ENCODE data around the gene GNAL. TPM values are rescaled to one million over a fixed set of nuclear protein-coding genes. Genes with fewer than 3 reads are reported as not detected.

Gene GNAL
- total RNA-seq, 2 experiments from 2014 or later: not detected

DNA sequence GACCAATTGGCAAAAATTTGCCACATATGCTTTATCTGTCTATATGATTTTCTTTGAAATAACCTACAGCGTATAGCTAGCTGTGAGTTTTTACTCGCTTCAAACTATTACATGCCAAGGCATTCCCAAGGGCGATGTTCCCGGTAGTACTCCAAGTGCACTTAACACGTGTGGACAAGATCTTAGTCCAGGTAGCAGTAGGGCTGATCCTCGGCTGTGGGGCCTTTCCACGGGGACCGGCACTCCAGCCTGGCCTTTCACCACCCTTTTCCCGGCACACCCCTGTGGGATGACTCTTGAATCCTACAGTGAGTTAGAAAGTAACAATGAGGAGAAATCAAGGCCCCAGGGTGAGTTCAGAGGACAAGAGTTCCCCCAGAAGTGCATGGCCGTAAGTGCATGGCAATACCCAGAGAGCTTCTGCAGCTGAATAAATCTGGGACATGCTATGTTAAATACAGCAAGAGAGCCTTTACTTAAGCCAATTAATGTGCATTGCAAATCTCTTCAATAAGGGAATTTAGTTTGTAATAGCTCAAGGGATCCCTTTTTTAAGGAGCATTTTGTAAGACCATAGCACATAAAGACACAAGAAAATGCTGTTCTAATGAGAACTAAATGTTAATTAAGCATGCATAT, 188.6 kb downstream of the GNAL start:
- peaks cover 6% of the 10 kb centered on the region for H3K9me3 Mint-ChIP-seq (ENCODE audit: insufficient read depth)
- no peak overlapping the region for H3K27ac Mint-ChIP-seq
- ATAC-seq (no peak), DNase-seq (no peak)
- CTCF ChIA-PET: interaction anchor here (1.3 kb wide), 1 partner anchor 16 kb away, joined by 3 read pairs; no protein-coding TSS in a partner anchor
- no peaks in the 10 kb centered on the region for H3K4me1 Mint-ChIP-seq (ENCODE audit: low read depth)
- no peak overlapping the region for H3K4me3 Mint-ChIP-seq
- H3K27me3 Mint-ChIP-seq (ENCODE audit: low read depth): no peaks in the 10 kb centered on the region
- POLR2A ChIA-PET: no interaction called here
- H3K36me3 Mint-ChIP-seq (ENCODE audit: low read depth): peaks cover 2% of the 10 kb centered on the region

DNA sequence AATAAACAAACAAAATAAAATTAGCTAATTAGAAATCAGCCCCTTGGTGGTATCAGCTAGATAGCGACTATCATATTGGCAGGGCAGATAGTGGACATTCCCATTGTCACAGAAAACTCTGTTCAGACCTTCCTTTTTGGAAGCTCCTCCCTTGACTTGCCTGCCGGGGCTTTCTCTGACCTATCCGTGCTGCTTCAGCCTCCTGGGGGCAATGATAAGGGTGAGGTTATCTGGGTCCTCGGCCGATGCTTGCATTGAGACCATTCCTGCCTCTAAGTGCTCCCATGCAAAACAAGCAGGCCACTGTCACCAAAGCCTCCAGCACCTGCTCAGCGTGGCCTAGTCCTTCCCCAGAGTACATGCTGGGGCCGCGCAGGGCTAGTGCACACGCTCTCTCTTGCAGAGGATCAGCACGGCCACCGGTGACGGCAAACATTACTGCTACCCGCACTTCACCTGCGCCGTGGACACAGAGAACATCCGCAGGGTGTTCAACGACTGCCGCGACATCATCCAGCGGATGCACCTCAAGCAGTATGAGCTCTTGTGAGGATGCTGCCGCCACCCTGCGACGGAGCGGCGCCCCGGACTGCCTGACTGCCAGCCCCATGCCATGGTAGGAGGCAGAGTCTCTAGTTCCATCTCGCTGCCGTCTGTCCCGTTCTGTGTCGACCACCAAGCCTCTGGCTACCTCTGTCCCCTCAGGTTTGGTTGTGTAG, 191.7 kb downstream of the GNAL start:
- no peak for DNase-seq
- no peak for ATAC-seq
- peaks cover 13% of the 10 kb centered on the region for H3K36me3 Mint-ChIP-seq (ENCODE audit: low read depth)
- H3K4me1 Mint-ChIP-seq (ENCODE audit: low read depth): no peaks in the 10 kb centered on the region
- H3K27me3 Mint-ChIP-seq (ENCODE audit: low read depth): no peaks in the 10 kb centered on the region
- ChIA-PET CTCF (no interaction called here), POLR2A (no interaction called here)
- no peak overlapping the region for H3K4me3 Mint-ChIP-seq
- H3K9me3 Mint-ChIP-seq (ENCODE audit: insufficient read depth): peaks cover 1% of the 10 kb centered on the region
- H3K27ac Mint-ChIP-seq: no peak overlapping the region

DNA sequence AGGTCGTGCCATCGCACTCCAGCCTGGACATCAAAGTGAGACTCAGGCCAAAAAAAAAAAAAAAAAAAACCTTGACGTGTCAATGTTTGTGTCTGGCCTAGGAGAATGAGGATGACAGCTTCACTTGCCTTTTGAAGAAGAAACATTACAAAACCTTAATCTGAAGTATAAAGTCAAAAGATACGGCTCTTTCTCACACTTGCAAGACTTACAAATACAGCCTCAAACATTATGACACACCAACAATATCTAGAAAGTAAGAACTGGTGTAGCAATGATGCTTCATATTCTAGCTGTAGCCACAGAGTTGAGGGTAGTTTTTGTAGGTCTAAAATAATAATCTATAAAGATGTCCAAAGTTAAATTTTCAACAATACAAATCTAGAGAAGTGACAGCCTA, 193.6 kb downstream of the GNAL start:
- DNase-seq (no peak), ATAC-seq (no peak)
- Mint-ChIP-seq H3K36me3 (ENCODE audit: low read depth) (peaks cover 13% of the 10 kb centered on the region), H3K4me3 (no peak overlapping the region), H3K27ac (no peak overlapping the region), H3K27me3 (ENCODE audit: low read depth) (no peaks in the 10 kb centered on the region), H3K4me1 (ENCODE audit: low read depth) (no peaks in the 10 kb centered on the region), H3K9me3 (ENCODE audit: insufficient read depth) (no peaks in the 10 kb centered on the region)
- POLR2A ChIA-PET: no interaction called here
- CTCF ChIA-PET: no interaction called here

DNA sequence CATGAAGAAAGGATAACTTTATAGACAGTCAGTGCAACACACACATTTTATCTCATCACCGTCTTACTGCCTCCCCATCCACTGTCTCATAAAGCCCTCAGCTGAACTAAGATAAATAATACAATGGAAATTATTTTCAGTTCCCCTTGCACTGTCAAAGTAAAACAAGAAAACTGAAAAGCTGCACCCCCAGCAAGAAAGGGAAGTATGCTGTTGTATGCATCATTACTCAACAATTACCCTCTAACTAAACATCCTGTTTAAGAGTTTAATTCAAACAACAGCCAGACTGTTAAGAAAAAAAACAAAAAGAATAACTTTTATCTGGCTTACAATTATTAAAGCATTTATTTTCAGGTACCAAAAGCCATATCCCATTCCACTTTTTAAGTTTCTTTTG, 194.1 kb downstream of the GNAL start:
- CTCF ChIA-PET: no interaction called here
- H3K27ac Mint-ChIP-seq: no peak overlapping the region
- no peaks in the 10 kb centered on the region for H3K27me3 Mint-ChIP-seq (ENCODE audit: low read depth)
- H3K4me3 Mint-ChIP-seq: no peak overlapping the region
- H3K9me3 Mint-ChIP-seq (ENCODE audit: insufficient read depth): no peaks in the 10 kb centered on the region
- H3K4me1 Mint-ChIP-seq (ENCODE audit: low read depth): no peaks in the 10 kb centered on the region
- ATAC-seq (no peak), DNase-seq (no peak)
- POLR2A ChIA-PET: no interaction called here
- H3K36me3 Mint-ChIP-seq (ENCODE audit: low read depth): peaks cover 13% of the 10 kb centered on the region

DNA sequence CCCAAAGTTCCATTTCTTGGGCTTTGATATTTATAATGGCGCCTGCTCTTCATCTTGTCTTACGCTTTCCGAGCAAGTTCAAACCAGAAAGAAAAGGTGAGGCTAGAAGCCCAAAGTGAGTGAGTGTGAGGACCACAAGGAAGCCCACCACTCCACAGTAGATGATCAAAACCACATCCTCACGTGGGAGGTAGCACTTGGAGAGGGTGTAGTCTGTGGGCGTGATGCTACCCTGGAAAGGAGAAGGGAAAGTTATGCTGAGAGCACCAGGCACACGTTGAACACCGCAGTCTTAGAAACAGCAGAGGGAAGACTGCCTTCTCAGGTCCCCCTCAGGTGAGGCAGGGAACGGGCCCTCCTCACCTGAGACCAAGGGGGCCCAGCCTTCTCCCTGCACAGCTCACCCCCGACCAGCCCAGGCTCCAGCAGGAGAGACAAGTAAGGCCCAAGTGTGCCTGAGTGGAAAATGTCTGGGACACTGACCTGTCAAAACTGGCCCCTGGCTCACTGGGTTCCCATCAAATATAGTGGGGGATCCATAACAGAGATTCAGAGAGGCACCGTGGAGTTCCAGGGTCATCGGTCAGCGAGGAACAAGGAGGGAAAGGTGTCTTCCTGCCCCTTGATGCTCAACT, 195.4 kb downstream of the GNAL start:
- no peak overlapping the region for H3K4me3 Mint-ChIP-seq
- no peaks in the 10 kb centered on the region for H3K4me1 Mint-ChIP-seq (ENCODE audit: low read depth)
- ATAC-seq (no peak), DNase-seq (no peak)
- H3K9me3 Mint-ChIP-seq (ENCODE audit: insufficient read depth): no peaks in the 10 kb centered on the region
- H3K27me3 Mint-ChIP-seq (ENCODE audit: low read depth): no peaks in the 10 kb centered on the region
- ChIA-PET CTCF (no interaction called here), POLR2A (no interaction called here)
- peak overlapping the region; percentile 46 for H3K27ac Mint-ChIP-seq
- peaks cover 19% of the 10 kb centered on the region for H3K36me3 Mint-ChIP-seq (ENCODE audit: low read depth)

DNA sequence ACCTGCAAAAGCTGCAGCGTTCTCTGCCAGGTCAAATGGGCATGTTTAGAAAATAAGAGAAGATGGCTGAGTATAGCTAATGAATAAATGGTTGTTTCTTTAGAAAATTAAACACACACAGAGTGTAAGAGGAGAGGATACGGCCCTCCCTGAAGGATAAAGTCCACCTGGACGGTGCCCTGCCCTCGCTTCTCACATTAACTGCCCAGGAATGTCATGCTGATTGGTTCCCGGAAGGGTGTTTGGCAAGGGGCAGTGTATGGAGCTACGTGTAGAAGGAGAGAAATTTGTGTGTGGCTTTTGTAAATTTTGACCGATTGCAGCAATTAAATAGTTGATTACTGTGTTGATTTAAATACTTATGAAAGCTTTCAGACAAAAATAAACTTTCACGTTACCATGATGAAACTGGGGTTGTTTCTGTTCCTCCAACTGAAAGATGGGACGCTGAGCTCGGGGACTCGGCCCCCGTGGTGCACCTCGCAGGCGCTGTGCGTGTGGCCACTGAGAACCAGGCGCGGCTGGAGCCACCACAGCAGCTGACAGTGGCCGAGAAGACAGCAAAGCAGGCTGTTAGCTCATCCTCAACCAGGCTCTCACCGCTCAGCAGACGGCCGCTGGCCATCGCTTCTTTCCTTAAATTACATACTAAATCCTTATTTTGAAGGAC, 196.3 kb downstream of the GNAL start:
- Mint-ChIP-seq H3K27ac (no peak overlapping the region), H3K36me3 (ENCODE audit: low read depth) (peaks cover 23% of the 10 kb centered on the region), H3K27me3 (ENCODE audit: low read depth) (no peaks in the 10 kb centered on the region), H3K9me3 (ENCODE audit: insufficient read depth) (no peaks in the 10 kb centered on the region), H3K4me3 (no peak overlapping the region), H3K4me1 (ENCODE audit: low read depth) (no peaks in the 10 kb centered on the region)
- no peak for DNase-seq
- ATAC-seq: no peak
- CTCF ChIA-PET: no interaction called here
- POLR2A ChIA-PET: no interaction called here

DNA sequence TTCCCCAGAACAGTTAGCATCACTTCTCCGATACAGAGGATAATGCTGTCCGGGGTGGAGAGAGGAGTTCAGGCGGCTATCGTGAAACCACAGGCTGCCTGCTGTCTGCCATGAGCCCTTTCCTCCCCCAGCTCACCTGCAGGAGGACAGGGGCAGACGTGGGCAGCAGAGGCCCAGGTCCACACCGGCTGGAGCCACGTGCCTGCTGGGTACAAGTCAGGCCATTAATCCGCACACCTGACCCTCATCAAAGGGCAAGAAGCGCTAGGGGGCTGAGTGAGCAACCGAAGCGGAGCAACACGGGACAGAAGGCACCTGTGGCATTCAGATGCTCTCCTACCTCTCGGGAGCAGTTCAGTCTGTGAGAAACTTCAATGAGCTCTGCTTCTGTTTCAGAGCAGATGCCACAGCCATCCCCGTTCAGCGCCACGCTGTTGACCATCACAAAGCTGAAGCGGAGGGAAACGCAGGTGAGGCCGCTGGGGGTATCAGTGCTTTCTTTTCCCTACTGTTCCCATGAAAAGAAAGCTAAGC, 197.6 kb downstream of the GNAL start:
- Mint-ChIP-seq H3K4me3 (no peak overlapping the region), H3K9me3 (ENCODE audit: insufficient read depth) (no peaks in the 10 kb centered on the region), H3K36me3 (ENCODE audit: low read depth) (peaks cover 26% of the 10 kb centered on the region), H3K4me1 (ENCODE audit: low read depth) (no peaks in the 10 kb centered on the region), H3K27ac (no peak overlapping the region), H3K27me3 (ENCODE audit: low read depth) (no peaks in the 10 kb centered on the region)
- ATAC-seq: no peak
- POLR2A ChIA-PET: no interaction called here
- CTCF ChIA-PET: no interaction called here
- no peak for DNase-seq

DNA sequence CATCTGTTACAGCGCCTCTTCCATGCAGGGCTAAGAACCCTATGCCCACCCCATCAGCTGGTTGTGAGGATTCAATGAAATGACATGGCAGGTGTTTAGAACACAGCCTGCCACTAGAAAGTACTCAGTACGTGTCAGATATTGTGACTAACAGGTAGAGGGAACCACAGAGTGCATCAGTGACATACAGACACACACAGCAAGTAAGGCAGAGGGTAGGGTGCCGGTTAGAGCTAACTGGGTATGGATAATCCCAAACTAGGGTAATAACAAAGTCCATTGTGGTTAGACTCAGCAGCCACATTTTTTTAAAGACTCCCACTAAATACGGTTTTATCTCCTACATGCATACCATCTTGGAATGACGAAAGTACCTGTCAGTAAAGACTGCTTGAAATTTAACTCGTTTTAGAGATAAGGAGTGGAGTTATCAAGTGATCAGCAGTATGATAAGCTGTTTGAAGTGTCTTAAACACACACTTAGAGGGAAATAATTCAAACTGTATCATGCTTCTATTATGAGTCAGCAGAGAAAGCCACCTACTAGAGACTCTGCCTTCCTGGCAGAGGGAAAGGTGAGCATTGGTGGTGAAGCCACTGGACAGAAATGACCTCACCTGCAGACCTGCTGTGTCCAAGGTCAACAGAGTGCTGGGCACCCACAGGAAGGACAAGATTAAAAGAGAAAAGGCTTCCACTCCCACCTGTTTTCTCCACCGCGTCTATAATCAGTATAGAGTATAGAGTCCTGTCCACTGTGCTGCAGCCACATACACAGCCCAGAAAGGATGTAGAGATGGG, 198.5 kb downstream of the GNAL start:
- peaks cover 26% of the 10 kb centered on the region for H3K36me3 Mint-ChIP-seq (ENCODE audit: low read depth)
- H3K27ac Mint-ChIP-seq: no peak overlapping the region
- ChIA-PET POLR2A (interaction anchor here (0.5 kb wide), 2 partner anchors 37 to 102 kb away, joined by 3 to 4 read pairs; no protein-coding TSS in a partner anchor), CTCF (interaction anchor here (1.0 kb wide), 1 partner anchor 19 kb away, joined by 3 read pairs; no protein-coding TSS in a partner anchor)
- H3K27me3 Mint-ChIP-seq (ENCODE audit: low read depth): no peaks in the 10 kb centered on the region
- H3K9me3 Mint-ChIP-seq (ENCODE audit: insufficient read depth): no peaks in the 10 kb centered on the region
- no peak overlapping the region for H3K4me3 Mint-ChIP-seq
- no peak for DNase-seq
- ATAC-seq: no peak
- H3K4me1 Mint-ChIP-seq (ENCODE audit: low read depth): no peaks in the 10 kb centered on the region

DNA sequence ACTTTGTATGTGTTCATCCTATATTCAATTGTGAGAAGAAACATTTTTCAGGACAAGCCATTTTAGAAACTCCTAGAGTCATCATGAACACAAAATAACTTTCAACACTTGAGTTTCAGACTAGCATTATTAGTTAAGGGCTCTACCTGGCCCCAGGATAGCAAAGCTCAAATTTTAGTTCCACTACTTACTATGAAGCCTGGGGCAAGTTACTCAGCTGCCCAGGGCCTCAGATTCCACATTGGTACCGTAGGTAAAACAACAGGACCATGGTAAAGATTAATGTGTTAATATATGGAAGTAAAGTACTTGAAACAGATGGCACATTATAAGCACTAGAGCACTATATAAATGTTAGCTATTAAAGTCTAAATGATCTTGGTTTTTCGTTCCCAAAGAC, 199.7 kb downstream of the GNAL start:
- Mint-ChIP-seq H3K4me1 (ENCODE audit: low read depth) (no peaks in the 10 kb centered on the region), H3K36me3 (ENCODE audit: low read depth) (peaks cover 33% of the 10 kb centered on the region), H3K9me3 (ENCODE audit: insufficient read depth) (no peaks in the 10 kb centered on the region), H3K27ac (no peak overlapping the region), H3K27me3 (ENCODE audit: low read depth) (no peaks in the 10 kb centered on the region), H3K4me3 (no peak overlapping the region)
- ChIA-PET POLR2A (interaction anchor here (1.0 kb wide), 1 partner anchor 20 kb away, joined by 5 read pairs; the partner anchor contains the start of gene MPPE1), CTCF (no interaction called here)
- ATAC-seq (no peak), DNase-seq (no peak)

DNA sequence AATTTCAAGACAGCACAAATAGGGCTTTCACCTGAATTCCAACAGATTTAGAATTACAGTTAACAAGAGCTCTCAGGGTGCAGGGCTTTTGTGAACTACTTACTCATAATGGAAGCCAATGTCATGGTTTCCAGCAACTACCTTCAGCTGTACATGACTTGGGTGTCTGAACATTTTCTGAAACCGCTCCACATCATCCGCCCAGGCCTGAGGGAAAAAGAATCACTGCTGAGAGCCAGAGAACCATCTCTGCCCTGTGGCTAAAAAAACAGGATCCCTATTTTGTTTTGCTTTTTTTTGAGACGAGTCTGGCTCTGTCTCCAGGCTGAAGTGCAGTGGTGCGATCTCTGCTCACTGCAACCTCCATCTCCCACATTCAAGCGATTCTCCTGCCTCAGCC, 200.2 kb downstream of the GNAL start:
- Mint-ChIP-seq H3K4me3 (no peak overlapping the region), H3K27me3 (ENCODE audit: low read depth) (no peaks in the 10 kb centered on the region), H3K36me3 (ENCODE audit: low read depth) (peaks cover 34% of the 10 kb centered on the region), H3K4me1 (ENCODE audit: low read depth) (no peaks in the 10 kb centered on the region), H3K9me3 (ENCODE audit: insufficient read depth) (no peaks in the 10 kb centered on the region), H3K27ac (no peak overlapping the region)
- DNase-seq: no peak
- POLR2A ChIA-PET: interaction anchor here (1.0 kb wide), 1 partner anchor 19 kb away, joined by 5 read pairs; the partner anchor contains the start of gene MPPE1
- CTCF ChIA-PET: no interaction called here
- no peak for ATAC-seq

DNA sequence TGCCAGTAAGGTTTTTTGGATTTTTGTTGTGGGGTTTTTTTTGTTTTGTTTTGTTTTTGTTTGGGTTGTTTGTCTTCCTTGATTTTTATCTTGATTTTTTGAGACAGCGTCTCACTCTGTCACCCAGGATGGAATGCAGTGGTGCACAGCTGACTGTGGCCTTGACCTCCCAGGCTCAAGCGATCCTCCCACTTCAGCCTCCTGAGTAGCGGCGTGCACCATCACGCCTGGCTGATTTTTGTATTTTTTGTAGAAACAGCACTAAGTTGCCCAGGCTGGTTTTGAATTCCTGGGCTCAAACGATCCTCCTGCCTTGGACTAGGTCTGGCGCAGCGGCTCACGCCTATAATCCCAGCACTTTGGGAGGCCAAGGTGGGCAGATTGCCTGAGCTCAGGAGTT, 202.7 kb downstream of the GNAL start:
- no peak for DNase-seq
- no peaks in the 10 kb centered on the region for H3K9me3 Mint-ChIP-seq (ENCODE audit: insufficient read depth)
- no peak overlapping the region for H3K4me3 Mint-ChIP-seq
- H3K4me1 Mint-ChIP-seq (ENCODE audit: low read depth): no peaks in the 10 kb centered on the region
- H3K36me3 Mint-ChIP-seq (ENCODE audit: low read depth): peaks cover 34% of the 10 kb centered on the region
- ChIA-PET POLR2A (no interaction called here), CTCF (no interaction called here)
- H3K27me3 Mint-ChIP-seq (ENCODE audit: low read depth): no peaks in the 10 kb centered on the region
- ATAC-seq: no peak
- H3K27ac Mint-ChIP-seq: no peak overlapping the region
